Adrenal gland (tissue), 12 donors: ENCODE results near the gene CCDC183. TPM values are rescaled to one million over a fixed set of nuclear protein-coding genes. Genes with fewer than 3 reads are reported as not detected.
"Not testable (repeated sequence)": the region's sequence is repeated elsewhere in the genome, so short reads cannot be mapped to it uniquely, and the experiment has no call there.

Source experiments
- DNase-seq, 7 donors: peaks; one replicate each; pipeline ENCODE4 v3.0.0-alpha.2; 2019 to 2020
- H3K27ac ChIP-seq, 5 donors: fragments of 200-600 bp; sonication (generic) in 4 of 5; 1 replicate in 3 of 5; 2 replicates in 2 of 5; pipeline versions ENCODE4 v1.5.1 to v1.8.0; 2016 to 2020; ENCODE audit warnings: mild to moderate bottlenecking in 1 of 5
- H3K27me3 ChIP-seq: fragments of 200-600 bp; 2 replicates; pipeline ENCODE4 v1.8.0; 2021
- H3K36me3 ChIP-seq, 2 donors: fragments of 200-600 bp; replicated peaks in 1 of 2; 1 replicate in 1 of 2; 2 replicates in 1 of 2; pipeline versions ENCODE4 v1.5.1 to v1.8.0; 2018 to 2022
- H3K4me1 ChIP-seq, 2 donors: fragments of 200-600 bp; replicated peaks in 1 of 2; 1 replicate in 1 of 2; 2 replicates in 1 of 2; pipeline versions ENCODE4 v1.5.1 to v1.8.0; 2018 to 2021
- H3K4me3 ChIP-seq, 4 donors: fragments of 200-600 bp; sonication (generic) in 3 of 4; one replicate each; pipeline ENCODE4 v1.5.1; 2016 to 2018
- H3K9me3 ChIP-seq, 3 donors: fragments of 200-600 bp; sonication (generic) in 1 of 3; replicated peaks in 1 of 3; 1 replicate in 2 of 3; 2 replicates in 1 of 3; pipeline versions ENCODE4 v1.5.1 to v1.8.0; 2016 to 2021
- CTCF ChIP-seq, 6 experiments: fragments of 450-650 bp in 4 of 6; fragments of 200-600 bp in 2 of 6; sonication (generic) in 1 of 6; IDR thresholded peaks; 1 replicate in 5 of 6; 2 replicates in 1 of 6; pipeline versions ENCODE4 v1.5.1 to v1.8.0; 2016 to 2021; ENCODE audit warnings: antibody characterized with exemption in 6 of 6, mild to moderate bottlenecking in 2 of 6, moderate library complexity in 1 of 6
- POLR2A ChIP-seq, 2 donors: fragments of 450-650 bp; IDR thresholded peaks; one replicate each; pipeline ENCODE4 v1.6.1; 2017; ENCODE audit warnings: antibody characterized with exemption in 2 of 2, mild to moderate bottlenecking in 2 of 2, moderate library complexity in 1 of 2
- WGBS, 4 donors: extraction: QIAGEN DNeasy Blood & Tissue Kit in 2 of 4; methylation state at CpG; one replicate each; pipeline versions ENCODE4 v1.1.5 to v1.1.7; 2013 to 2017; 5-methylcytosine and 5-hydroxymethylcytosine counted together
- intact Hi-C, 2 donors: fragments of 100-400 bp; cut with DNase I; formaldehyde crosslinking; loops; one replicate each; pipeline versions ENCODE4 v1.14.1 to v1.15.0; 2022 to 2023
- polyA plus RNA-seq, 3 donors: library from polyadenylated mRNA; stranded (reverse); fragments of 200-250 nt in 2 of 3; fragments of 350-450 nt in 1 of 3; fragmentation: Illumina TruSeq in 1 of 3; extraction: RNeasy Lipid Tissue Mini Kit (QIAGEN cat#74804) in 1 of 3; gene quantifications; one replicate each; pipeline ENCODE4 v1.2.3, GENCODE V29; 2013 to 2014
- total RNA-seq, 9 donors: library from RNA; depleted of rRNA in 4 of 9; stranded (reverse); fragments of >200 nt in 4 of 9; fragments of 120-200 nt in 1 of 9; fragmentation: NEBNext Ultra II Directional in 1 of 9; extraction: Animal tissue kit (Norgen Biotek cat#: 25700) in 1 of 9; gene quantifications; one replicate each; pipeline versions ENCODE4 v1.1.0 to v1.2.4, GENCODE V29; 2013 to 2023
- donor health status: healthy with polysubstance abuse.
- donor health status: Bipolar disorder and iron deficiency.
- donor health status: DM: yes; HTN: yes; CAD: no.
- donor health status: DM: no; HTN: no; CAD: no.
- donor health status: DM: no; HTN: no; CAD: no.
- donor health status: DM: yes; HTN: yes; CAD: no.

CCDC183 gene
- total and polyA plus RNA-seq, 12 donors = 0.46 to 17.5 (median 1.8) TPM; not detected in 1

GRCh38 chr9:136799854-136800657 lies 3.9 kb downstream of the CCDC183 start:
- no peaks in the 10 kb centered on the region for H3K9me3 ChIP-seq
- intact Hi-C loops = loop anchor here in 1 of 2 donors (10.0 kb wide), 1 partner anchor 45 kb away; the partner anchor contains the start of genes AJM1 and PHPT1
- WGBS, 4 donors = 0 to 1% (median 0%) methylated on average over 10 to 63 of the region's 63 CpGs
- H3K4me1 ChIP-seq = peaks cover 0 to 29% of the 10 kb centered on the region in 2 donors
- H3K27me3 ChIP-seq = peaks cover 7% of the 10 kb centered on the region
- DNase-seq = peak; percentile 79 to 94 (median 90)
- H3K36me3 ChIP-seq = no peaks in the 10 kb centered on the region
- TF ChIP-seq CTCF (IDR thresholded peaks at IDR 0.05) (no peak), POLR2A (IDR thresholded peaks at IDR 0.05) (no peak)
- peak overlapping the region in 1 of 4 donors; percentile 50 for H3K4me3 ChIP-seq
- peak overlapping the region in 2 of 5 donors; percentile 35 to 38 for H3K27ac ChIP-seq

- H3K27me3 ChIP-seq = peaks cover 7% of the 10 kb centered on the region
- H3K4me1 ChIP-seq = peaks cover 8 to 33% of the 10 kb centered on the region in 2 donors
- no peaks in the 10 kb centered on the region for H3K36me3 ChIP-seq
- no peak overlapping the region for H3K4me3 ChIP-seq
- H3K27ac ChIP-seq = no peak overlapping the region
- H3K9me3 ChIP-seq = no peaks in the 10 kb centered on the region
- TF ChIP-seq POLR2A (IDR thresholded peaks at IDR 0.05) (no peak), CTCF (IDR thresholded peaks at IDR 0.05) (no peak)
- 76 to 81% (median 77%) methylated on average over 5 to 6 of the region's 6 CpGs for WGBS, 4 donors
- intact Hi-C loops = no loop called here
- no peak for DNase-seq
Measured at GRCh38 chr9:136802321-136802720, 6.2 kb downstream of the CCDC183 start.

GRCh38 chr9:136803009-136803550 lies 6.9 kb downstream of the CCDC183 start:
- WGBS, 4 donors = 64 to 90% (median 77%) methylated on average over 2 to 7 of the region's 9 CpGs; no CpG with 5 or more reads in 1 of the 4 donors
- H3K36me3 ChIP-seq, intact Hi-C loops, DNase-seq, H3K4me3 ChIP-seq, H3K27me3 ChIP-seq, H3K27ac ChIP-seq, H3K9me3 ChIP-seq: not testable (repeated sequence)
- H3K4me1 ChIP-seq = peaks cover 9 to 35% of the 10 kb centered on the region in 2 donors

GRCh38 chr9:136803551-136804508 lies 7.7 kb downstream of the CCDC183 start:
- H3K4me3 ChIP-seq = no peak overlapping the region
- no peaks in the 10 kb centered on the region for H3K9me3 ChIP-seq
- intact Hi-C loops = no loop called here
- no peaks in the 10 kb centered on the region for H3K36me3 ChIP-seq
- TF ChIP-seq CTCF (IDR thresholded peaks at IDR 0.05) (no peak), POLR2A (IDR thresholded peaks at IDR 0.05) (no peak)
- WGBS, 4 donors = 92 to 96% (median 95%) methylated on average over 20 to 22 of the region's 22 CpGs
- no peak for DNase-seq
- peaks cover 9 to 37% of the 10 kb centered on the region in 2 donors for H3K4me1 ChIP-seq
- no peak overlapping the region for H3K27ac ChIP-seq
- peaks cover 7% of the 10 kb centered on the region for H3K27me3 ChIP-seq
